DMS153 treated with DMSO at 0.1 percent for 48 hours (cell line): ENCODE measurements around the gene CAVIN2.
"Not testable (repeated sequence)": the region's sequence is repeated elsewhere in the genome, so short reads cannot be mapped to it uniquely, and the experiment has no call there.

ENCODE experiments used
- DNase-seq: peaks from one replicate; lab custom pipeline; 2025; ENCODE audit not compliant: unreplicated experiment; lab: John Stamatoyannopoulos, UW

CAVIN2 gene

GRCh38 chr2:191802180-191802579 is 44.7 kb downstream of the CAVIN2 start:
- no peak for DNase-seq

GRCh38 chr2:191800874-191801273 is 46.0 kb downstream of the CAVIN2 start:
- DNase-seq = no peak

DNA sequence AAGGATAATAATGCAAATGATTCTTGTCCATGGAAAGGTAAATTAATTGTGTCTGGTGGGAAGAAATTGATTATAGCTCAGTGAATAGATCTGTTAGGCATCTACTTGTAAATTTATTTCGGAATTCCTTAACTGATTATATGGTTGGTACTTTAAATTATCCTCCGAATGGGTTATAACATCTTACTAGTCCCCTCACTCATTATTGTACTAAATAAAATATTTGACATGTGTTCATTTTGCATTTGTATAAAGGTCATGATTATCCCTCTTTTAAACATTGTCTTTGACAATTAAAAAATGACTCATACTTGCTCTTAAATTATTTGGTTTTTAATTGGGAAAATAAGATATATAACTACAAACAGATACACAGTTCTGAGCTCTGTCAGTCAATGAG is 47.4 kb downstream of the CAVIN2 start:
- no peak for DNase-seq

DNA sequence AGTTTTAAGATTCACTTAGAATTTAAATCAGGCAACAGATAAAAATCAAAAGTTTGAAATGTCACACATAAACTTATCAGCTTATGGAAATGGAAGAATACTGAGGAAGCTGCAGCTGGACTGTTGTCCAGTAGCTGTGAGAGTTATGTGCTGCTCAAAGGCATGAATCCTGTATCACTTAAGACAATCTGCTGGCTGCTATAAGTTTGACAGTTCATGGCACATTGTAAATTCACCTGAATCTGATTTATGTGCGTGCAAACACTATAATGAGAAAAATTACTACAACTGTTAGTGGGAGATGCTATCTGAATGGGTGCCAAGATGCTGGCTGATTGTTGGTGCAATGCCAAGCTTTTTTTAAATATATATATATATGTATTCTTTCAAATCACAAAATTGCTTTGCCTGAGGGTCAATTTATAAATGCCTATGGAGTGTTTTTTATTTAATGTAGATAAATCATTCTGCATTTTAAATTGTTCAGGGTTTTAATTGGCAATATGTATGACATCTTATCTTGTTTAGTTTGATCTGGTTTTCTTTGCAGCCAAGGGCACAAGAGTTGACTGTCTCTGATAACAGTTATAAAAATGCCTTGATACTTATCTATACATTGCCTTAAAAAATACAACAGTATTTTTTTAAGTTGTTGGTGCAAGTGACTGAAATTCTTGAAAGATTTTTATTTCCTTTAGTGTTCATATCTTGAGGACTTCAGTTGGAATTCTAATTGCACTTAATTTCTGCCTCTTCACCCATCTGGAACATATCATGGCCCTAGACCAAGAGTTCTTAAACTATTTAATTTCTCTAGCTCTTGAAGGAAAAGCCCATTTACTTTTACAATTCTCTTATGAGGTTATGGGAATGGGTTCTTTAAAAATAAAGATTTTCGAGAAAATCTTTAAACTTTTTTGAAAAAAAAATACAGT is 48.7 kb downstream of the CAVIN2 start:
- no peak for DNase-seq

GRCh38 chr2:191797500-191797899 is 49.4 kb downstream of the CAVIN2 start:
- DNase-seq = no peak

GRCh38 chr2:191795715-191796114 is 51.2 kb downstream of the CAVIN2 start:
- no peak for DNase-seq

DNA sequence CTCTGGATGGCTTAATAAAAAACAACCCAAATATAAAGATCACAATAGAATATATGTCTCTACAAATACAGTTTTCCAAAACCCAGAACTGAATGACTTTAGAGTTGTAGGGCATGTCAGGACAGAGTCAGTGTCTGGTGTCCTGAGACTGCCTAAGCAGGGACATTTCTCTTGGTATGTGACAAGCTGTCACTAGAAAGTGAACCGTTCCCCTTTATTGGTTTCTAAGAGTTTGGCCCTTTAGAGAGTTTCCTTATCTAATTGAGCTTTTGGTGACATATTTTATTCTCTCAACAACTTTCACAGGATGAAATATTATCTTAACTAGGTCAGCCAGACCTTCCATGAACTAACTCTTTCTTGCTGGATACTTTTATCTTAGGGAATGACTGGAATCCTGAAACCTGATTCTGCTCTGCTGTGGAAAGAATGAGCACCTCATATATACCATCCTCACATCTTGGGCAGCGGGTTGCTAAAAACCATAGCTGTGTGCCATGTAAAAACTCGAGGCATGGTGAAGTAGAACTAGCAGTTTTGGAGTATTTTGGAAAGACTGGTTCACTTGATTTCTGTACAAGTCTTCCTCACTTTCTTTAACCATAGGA is 54.8 kb downstream of the CAVIN2 start:
- DNase-seq = no peak

- DNase-seq = no peak
Observed at GRCh38 chr2:191790737-191791136, 56.2 kb downstream of the CAVIN2 start.

DNA sequence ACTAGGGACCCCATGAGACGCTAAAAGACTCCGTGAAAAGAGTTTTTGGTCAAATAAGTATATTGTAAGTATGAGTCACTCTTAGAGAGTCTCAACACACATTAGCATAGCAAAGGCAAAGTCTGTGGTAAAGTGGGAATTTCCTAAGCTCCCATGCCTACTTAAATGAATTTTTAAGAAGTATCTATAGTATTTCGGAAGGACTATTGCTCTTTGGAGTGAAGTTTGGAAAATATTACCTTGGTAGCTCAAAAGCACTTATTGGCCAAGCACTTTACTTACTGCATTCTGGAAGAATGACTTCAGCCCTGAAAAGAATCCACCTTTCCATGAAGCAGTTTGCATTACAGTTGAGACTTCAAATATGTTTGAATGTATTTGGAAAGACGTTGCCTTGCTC is 57.1 kb downstream of the CAVIN2 start:
- no peak for DNase-seq

DNA sequence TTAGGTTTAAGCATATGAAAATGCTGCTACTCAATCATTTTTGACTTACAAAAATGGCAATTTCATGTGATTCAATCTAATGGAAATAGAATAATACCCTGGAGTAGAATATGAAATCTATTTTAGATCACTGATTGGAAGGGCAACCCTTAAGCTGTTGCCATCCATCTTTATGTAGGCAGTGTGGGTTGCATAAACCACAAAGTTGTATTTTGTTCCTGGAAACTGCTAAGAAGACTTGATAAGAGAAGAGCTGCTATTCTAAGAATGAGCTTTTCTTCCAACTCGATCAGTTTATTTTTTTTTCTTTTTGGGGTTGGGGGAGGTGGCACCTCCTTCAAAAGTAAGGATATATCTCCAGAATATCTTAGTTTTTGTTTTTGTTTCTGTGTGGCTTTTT is 60.2 kb downstream of the CAVIN2 start:
- DNase-seq = no peak

DNA sequence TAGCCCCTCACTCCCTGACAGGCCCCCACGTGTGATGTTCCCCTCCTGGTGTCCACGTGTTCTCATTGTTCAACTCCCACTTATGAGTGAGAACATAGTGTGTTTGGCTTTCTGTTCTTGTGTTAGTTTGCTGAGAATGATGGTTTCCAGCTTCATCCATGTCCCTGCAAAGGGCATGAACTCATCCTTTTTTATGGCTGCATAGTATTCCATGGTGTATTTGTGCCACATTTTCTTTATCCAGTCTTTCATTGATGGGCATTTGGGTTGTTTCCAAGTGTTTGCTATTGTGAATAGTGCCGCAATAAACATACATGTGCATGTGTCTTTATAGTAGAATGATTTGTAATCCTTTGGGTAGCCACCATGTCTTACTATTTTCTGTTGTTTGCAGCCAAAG is 61.2 kb downstream of the CAVIN2 start:
- DNase-seq = not testable (repeated sequence)
